Hepatocyte (in vitro differentiated cells): ENCODE measurements around the gene CLRN2.

Source experiments
- EZH2 ChIP-seq: fragments of 200-600 bp; sonication (generic); IDR thresholded peaks from 2 replicates; pipeline ENCODE4 v1.6.1; 2016; ENCODE audit warnings: antibody characterized with exemption, mild to moderate bottlenecking, borderline replicate concordance
- TF ChIP-seq, protein P1 (sequence below): fragments of 200-600 bp; sonication (generic); IDR thresholded peaks from 2 replicates; pipeline ENCODE4 v1.5.1; 2016; ENCODE audit warnings: antibody characterized with exemption, mild to moderate bottlenecking; ENCODE audit not compliant: poor library complexity

DNA sequence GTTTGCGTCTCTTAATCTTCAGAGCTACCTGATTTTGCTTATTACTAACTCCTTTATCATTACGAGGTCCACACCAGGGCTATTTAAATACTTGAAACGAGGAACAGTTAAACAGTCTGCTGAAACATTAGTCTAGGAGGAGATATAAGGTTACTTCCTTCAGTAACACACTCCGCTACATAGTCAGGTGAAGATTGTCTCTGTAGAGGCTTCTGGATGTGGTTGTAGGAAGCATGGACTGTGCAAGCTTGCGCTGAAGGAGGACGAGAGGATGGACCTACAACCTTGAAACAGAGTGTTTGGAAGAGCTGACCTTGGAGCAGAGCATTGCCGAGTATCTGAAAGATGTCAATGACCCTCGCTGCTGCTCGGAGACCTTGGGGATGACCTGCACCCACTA lies at the start of gene CLRN2:
- TF ChIP-seq, protein P1, sequence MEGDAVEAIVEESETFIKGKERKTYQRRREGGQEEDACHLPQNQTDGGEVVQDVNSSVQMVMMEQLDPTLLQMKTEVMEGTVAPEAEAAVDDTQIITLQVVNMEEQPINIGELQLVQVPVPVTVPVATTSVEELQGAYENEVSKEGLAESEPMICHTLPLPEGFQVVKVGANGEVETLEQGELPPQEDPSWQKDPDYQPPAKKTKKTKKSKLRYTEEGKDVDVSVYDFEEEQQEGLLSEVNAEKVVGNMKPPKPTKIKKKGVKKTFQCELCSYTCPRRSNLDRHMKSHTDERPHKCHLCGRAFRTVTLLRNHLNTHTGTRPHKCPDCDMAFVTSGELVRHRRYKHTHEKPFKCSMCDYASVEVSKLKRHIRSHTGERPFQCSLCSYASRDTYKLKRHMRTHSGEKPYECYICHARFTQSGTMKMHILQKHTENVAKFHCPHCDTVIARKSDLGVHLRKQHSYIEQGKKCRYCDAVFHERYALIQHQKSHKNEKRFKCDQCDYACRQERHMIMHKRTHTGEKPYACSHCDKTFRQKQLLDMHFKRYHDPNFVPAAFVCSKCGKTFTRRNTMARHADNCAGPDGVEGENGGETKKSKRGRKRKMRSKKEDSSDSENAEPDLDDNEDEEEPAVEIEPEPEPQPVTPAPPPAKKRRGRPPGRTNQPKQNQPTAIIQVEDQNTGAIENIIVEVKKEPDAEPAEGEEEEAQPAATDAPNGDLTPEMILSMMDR, result no peak
- no peak for TF ChIP-seq EZH2
